Measurements from ENCODE around the gene ATP11B.

ATP11B gene

DNA sequence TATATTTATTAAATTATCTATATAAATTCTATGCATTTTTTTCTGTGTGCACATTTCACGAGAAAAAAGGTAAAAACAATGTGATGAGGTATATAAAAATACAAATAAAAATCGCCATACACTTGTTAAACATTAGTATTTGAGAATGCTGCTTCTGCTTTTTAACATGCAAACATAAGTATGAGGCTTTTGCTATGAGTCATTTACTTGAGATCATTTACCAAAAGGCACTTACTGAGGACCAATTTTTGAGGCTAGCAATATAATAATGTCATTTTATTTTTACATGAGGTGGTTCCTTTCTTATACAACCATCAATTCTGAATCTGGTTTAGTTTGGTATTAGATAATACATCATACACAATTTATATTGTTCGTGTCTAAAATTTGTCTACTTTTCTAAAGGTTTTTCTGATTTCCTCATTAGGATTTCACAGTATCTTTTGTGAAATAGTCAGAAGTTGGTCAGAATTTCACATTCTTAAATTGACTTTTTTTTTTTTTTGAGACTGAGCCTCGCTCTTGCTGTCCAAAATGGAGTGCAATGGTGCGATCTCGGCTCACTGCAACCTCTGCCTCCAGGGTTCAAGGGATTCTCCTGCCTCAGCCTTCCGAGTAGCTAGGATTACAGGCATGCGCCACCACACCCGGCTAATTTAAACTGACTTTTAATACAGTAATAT is 161.4 kb downstream of the ATP11B start:
- no peak for DNase-seq (ENCODE audit: low read depth in 2 of 2)

GRCh38 chr3:182957226-182957625 is 163.9 kb downstream of the ATP11B start:
- no peak for DNase-seq (ENCODE audit: low read depth in 2 of 2)

- DNase-seq (ENCODE audit: low read depth in 2 of 2), result no peak
These were observed 164.5 kb downstream of the ATP11B start for GRCh38 chr3:182957676-182958266.

- no peak for DNase-seq (ENCODE audit: low read depth in 2 of 2)
These were observed 166.4 kb downstream of the ATP11B start for GRCh38 chr3:182959474-182960350.

- DNase-seq (ENCODE audit: low read depth in 2 of 2), result no peak
These were observed 168.9 kb downstream of the ATP11B start for GRCh38 chr3:182962166-182962565.

GRCh38 chr3:182964179-182964578 is 170.9 kb downstream of the ATP11B start:
- no peak for DNase-seq (ENCODE audit: low read depth in 2 of 2)

- DNase-seq (ENCODE audit: low read depth in 2 of 2), result no peak
These were observed 172.6 kb downstream of the ATP11B start for GRCh38 chr3:182965861-182966366.

GRCh38 chr3:182967218-182968204 is 174.2 kb downstream of the ATP11B start:
- DNase-seq (ENCODE audit: low read depth in 2 of 2), result no peak

GRCh38 chr3:182969277-182969676 is 176.0 kb downstream of the ATP11B start:
- DNase-seq (ENCODE audit: low read depth in 2 of 2), result no peak

- no peak for DNase-seq (ENCODE audit: low read depth in 2 of 2)
These were observed 176.5 kb downstream of the ATP11B start for GRCh38 chr3:182969853-182970252.

DNA sequence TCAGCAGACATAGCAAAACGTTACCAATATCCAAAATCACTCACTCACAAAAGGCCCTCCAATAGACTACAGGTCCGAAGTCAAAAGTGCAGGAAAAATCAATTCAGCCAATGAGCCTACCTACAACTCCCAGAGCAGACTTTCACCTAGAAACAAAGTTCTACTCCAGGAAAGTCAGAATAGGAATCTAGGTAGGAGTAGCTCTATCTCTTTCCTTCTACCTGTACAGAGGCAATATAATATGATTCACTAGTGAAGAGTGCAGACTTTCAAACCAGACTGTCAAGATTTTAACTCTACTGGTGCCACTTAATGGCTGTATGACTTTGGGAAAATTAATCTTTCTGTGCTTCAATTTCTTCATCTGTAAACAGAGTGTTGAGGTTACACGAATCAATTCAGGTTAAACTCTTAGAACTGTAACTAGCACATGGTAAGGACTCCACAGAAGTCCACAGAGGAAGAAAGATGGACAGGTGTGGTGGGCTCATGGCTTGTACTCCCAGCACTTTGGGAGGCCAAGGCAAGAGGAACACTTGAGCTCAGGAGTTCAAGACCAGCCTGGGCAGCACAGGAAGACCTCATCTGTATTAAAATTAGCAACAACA is 177.6 kb downstream of the ATP11B start:
- no peak for DNase-seq (ENCODE audit: low read depth in 2 of 2)

All from stimulated activated CD8-positive, alpha-beta memory T cell treated with anti-CD3 and anti-CD28 coated beads, Interleukin-15, amount 100 ng/mL, for 4 hours (primary cell).